ENCODE results near the gene CAPNS1.

CAPNS1 gene

DNA sequence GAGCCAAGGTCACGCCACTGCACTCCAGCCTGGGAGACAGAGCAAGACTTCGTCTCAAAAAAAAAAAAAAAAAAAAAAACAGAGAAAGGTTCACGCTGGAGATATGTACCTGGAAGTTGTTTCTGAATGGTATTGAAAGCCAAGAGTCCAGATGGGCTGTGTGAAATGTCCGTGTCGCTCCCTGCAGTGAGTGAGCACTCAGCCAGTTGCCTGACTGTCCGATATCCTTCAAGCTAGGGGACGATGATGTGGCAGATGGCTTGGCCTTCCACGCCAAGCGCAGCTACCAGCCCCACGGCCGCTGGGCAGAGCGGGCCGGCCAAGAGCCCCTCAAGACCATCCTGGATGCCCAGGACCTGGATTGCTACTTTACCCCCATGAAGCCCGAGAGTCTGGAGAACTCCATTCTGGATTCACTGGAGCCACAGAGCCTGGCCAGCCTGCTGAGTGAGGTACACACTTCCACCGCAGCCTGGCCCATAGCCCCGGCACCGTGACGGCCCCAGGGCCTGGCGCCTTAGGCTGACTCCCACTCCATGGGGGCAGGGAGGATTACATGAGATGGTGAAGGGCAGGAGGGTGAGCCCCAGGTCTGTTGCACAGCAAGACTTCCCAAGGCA lies 40.6 kb upstream of the CAPNS1 start:
- no peak overlapping the region for H3K4me3 ChIP-seq (ENCODE audit: control insufficient read depth, low read depth, low read length)
- no peak for DNase-seq (ENCODE audit: low read depth)
- TF ChIP-seq, protein P1, sequence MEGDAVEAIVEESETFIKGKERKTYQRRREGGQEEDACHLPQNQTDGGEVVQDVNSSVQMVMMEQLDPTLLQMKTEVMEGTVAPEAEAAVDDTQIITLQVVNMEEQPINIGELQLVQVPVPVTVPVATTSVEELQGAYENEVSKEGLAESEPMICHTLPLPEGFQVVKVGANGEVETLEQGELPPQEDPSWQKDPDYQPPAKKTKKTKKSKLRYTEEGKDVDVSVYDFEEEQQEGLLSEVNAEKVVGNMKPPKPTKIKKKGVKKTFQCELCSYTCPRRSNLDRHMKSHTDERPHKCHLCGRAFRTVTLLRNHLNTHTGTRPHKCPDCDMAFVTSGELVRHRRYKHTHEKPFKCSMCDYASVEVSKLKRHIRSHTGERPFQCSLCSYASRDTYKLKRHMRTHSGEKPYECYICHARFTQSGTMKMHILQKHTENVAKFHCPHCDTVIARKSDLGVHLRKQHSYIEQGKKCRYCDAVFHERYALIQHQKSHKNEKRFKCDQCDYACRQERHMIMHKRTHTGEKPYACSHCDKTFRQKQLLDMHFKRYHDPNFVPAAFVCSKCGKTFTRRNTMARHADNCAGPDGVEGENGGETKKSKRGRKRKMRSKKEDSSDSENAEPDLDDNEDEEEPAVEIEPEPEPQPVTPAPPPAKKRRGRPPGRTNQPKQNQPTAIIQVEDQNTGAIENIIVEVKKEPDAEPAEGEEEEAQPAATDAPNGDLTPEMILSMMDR (IDR thresholded peaks at IDR 0.05; ENCODE audit: control insufficient read depth, insufficient read depth, low read depth, low read length, missing control alignments) = no peak

DNA sequence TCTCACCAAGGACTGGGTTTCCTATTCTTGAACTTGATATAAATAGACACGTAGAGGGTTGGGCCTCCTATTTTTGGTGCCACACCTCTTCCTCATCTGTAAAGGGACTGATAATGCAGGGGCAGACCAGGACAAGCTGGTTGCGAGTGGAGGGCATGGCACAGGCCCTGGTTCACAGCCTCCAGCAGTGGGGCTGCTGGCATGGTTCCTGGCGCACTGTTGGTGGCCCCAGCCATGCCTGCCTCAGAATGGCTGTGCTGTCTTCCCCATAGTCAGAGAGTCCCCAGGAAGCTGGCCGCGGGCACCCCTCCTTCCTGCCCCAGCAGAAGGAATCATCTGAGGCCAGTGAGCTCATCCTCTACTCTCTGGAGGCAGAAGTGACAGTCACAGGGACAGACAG lies 39.4 kb upstream of the CAPNS1 start:
- H3K4me3 ChIP-seq (ENCODE audit: control insufficient read depth, low read depth, low read length) = no peak overlapping the region
- TF ChIP-seq, protein P1 (IDR thresholded peaks at IDR 0.05; ENCODE audit: control insufficient read depth, insufficient read depth, low read depth, low read length, missing control alignments) = no peak
- DNase-seq (ENCODE audit: low read depth) = no peak

GRCh38 chr19:36101550-36102327 lies 38.1 kb upstream of the CAPNS1 start:
- no peak overlapping the region for H3K4me3 ChIP-seq (ENCODE audit: control insufficient read depth, low read depth, low read length)
- TF ChIP-seq, protein P1 (IDR thresholded peaks at IDR 0.05; ENCODE audit: control insufficient read depth, insufficient read depth, low read depth, low read length, missing control alignments) = no peak
- no peak for DNase-seq (ENCODE audit: low read depth)

DNA sequence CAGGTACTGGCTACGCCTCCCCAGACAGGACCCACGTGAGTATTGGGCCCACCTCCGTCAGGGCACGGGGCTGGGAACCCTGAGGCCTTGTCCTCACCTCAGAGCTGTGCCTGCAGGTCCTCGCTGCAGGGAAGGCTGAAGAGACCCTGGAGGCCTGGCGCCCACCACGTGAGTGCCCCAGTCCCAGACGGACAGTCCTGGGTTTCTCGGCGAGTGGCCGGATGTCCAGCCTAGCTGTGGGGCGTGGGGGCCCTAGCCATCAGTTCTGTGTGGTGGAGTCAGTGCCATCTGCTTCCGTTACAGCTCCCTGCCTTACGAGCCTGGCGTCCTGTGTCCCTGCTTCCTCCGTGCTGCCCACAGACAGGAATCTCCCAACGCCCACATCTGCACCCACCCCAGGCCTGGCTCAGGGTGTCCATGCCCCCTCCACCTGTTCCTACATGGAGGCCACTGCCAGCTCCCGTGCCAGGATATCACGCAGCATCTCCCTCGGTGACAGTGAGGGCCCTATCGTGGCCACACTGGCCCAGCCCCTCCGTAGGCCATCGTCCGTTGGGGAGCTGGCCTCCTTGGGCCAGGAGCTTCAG lies 36.7 kb upstream of the CAPNS1 start:
- H3K4me3 ChIP-seq (ENCODE audit: control insufficient read depth, low read depth, low read length) = no peak overlapping the region
- TF ChIP-seq, protein P1 (IDR thresholded peaks at IDR 0.05; ENCODE audit: control insufficient read depth, insufficient read depth, low read depth, low read length, missing control alignments) = no peak
- no peak for DNase-seq (ENCODE audit: low read depth)

DNA sequence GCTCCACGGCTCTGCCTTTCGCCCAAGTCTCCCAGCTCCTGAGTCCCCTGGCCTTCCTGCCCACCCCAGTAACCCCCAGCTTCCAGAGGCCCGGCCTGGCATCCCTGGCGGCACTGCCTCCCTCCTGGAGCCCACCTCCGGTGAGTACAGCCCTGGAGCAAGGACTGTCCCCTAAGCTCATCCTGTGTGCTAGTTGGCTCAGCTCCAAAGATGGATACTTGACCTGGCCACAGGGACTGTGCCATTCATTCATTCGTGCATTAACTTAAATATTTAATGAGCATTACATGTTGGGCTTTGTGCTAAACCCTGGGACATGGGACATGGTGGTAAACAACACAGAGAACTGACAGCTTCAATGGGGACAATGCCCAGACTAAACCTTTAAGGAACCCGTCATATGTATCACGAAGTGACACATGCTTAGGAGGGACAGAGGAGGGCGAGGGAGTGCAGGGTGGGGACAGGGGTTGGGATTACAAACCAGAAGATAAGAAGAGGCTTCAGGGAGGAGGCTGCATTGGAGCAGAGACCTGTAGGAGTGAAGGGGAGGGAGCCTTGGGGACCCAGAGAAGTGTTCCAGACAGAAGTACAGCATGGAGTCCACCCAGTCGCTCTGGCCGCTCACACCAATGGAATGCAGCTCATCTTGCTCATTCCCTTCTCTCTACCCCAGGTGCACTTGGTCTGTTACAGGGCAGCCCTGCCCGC lies 35.9 kb upstream of the CAPNS1 start:
- TF ChIP-seq, protein P1 (IDR thresholded peaks at IDR 0.05; ENCODE audit: control insufficient read depth, insufficient read depth, low read depth, low read length, missing control alignments) = no peak
- no peak for DNase-seq (ENCODE audit: low read depth)
- no peak overlapping the region for H3K4me3 ChIP-seq (ENCODE audit: control insufficient read depth, low read depth, low read length)

GRCh38 chr19:36106441-36106840 lies 33.4 kb upstream of the CAPNS1 start:
- DNase-seq (ENCODE audit: low read depth) = no peak
- TF ChIP-seq, protein P1 (IDR thresholded peaks at IDR 0.05; ENCODE audit: control insufficient read depth, insufficient read depth, low read depth, low read length, missing control alignments) = no peak
- no peak overlapping the region for H3K4me3 ChIP-seq (ENCODE audit: control insufficient read depth, low read depth, low read length)

All from AG09309 (cell line).